ENCODE data around the gene AGPAT3. TPM values are rescaled to one million over a fixed set of nuclear protein-coding genes. Genes with fewer than 3 reads are reported as not detected.

The AGPAT3 gene
- total RNA-seq, 4 donors from 2014 or later, result 28.0 to 36.5 (median 32.2) TPM

- intact Hi-C loops (cut with DNase I), result no loop called here
- Histone ChIP-seq H3K27ac (replicated peaks in 1 of 4) (no peak overlapping the region), H3K9me3 (peaks cover 0 to 14% (median 11%) of the 10 kb centered on the region in 4 donors), H3K27me3 (no peaks in the 10 kb centered on the region), H3K4me3 (no peak overlapping the region), H3K4me1 (peaks cover 6 to 31% (median 14%) of the 10 kb centered on the region in 4 donors), H3K36me3 (peaks cover 4 to 31% (median 19%) of the 10 kb centered on the region in 4 donors)
- 83% methylated on average over 11 of the region's 12 CpGs for WGBS
- no peak for TF ChIP-seq EP300 (IDR thresholded peaks at IDR 0.05)
- no peak for TF ChIP-seq POLR2AphosphoS5 (IDR thresholded peaks at IDR 0.05)
- TF ChIP-seq POLR2A (IDR thresholded peaks at IDR 0.05; ENCODE audit: low read depth), result no peak
- TF ChIP-seq CTCF (IDR thresholded peaks at IDR 0.05), result no peak
- DNase-seq (ENCODE audit: extremely low spot score), result no peak
Observed at GRCh38 chr21:43944757-43945156, 79.7 kb downstream of the AGPAT3 start.

GRCh38 chr21:43948740-43949498, 83.9 kb downstream of the AGPAT3 start:
- Histone ChIP-seq H3K9me3 (peaks cover 0 to 14% (median 11%) of the 10 kb centered on the region in 4 donors), H3K36me3 (peaks cover 4 to 20% (median 9%) of the 10 kb centered on the region in 4 donors), H3K4me3 (no peak overlapping the region), H3K4me1 (peaks cover 6 to 34% (median 24%) of the 10 kb centered on the region in 4 donors), H3K27ac (replicated peaks in 1 of 4) (no peak overlapping the region), H3K27me3 (no peaks in the 10 kb centered on the region)
- intact Hi-C loops (cut with DNase I), result no loop called here
- no peak for DNase-seq (ENCODE audit: extremely low spot score)
- WGBS, result 87% methylated on average over 6 of the region's 6 CpGs
- TF ChIP-seq CTCF (IDR thresholded peaks at IDR 0.05) (no peak), POLR2A (IDR thresholded peaks at IDR 0.05; ENCODE audit: low read depth) (no peak), EP300 (IDR thresholded peaks at IDR 0.05) (no peak), POLR2AphosphoS5 (IDR thresholded peaks at IDR 0.05) (no peak)

- intact Hi-C loops (cut with DNase I), result no loop called here
- 91% methylated on average over 7 of the region's 7 CpGs for WGBS
- TF ChIP-seq POLR2A (IDR thresholded peaks at IDR 0.05; ENCODE audit: low read depth) (no peak), EP300 (IDR thresholded peaks at IDR 0.05) (no peak), CTCF (IDR thresholded peaks at IDR 0.05) (no peak), POLR2AphosphoS5 (IDR thresholded peaks at IDR 0.05) (no peak)
Observed at GRCh38 chr21:43949499-43950208, 84.6 kb downstream of the AGPAT3 start.

GRCh38 chr21:43950481-43950880, 85.5 kb downstream of the AGPAT3 start:
- 92% methylated on average over 19 of the region's 19 CpGs for whole genome bisulfite sequencing
- Histone ChIP-seq H3K9me3 (peaks cover 0 to 14% (median 11%) of the 10 kb centered on the region in 4 donors), H3K27me3 (no peaks in the 10 kb centered on the region), H3K4me1 (peaks cover 5 to 22% (median 20%) of the 10 kb centered on the region in 4 donors), H3K36me3 (peaks cover 4 to 28% (median 9%) of the 10 kb centered on the region in 4 donors), H3K4me3 (no peak overlapping the region), H3K27ac (replicated peaks in 1 of 4) (no peak overlapping the region)
- no peak for TF ChIP-seq POLR2A (IDR thresholded peaks at IDR 0.05; ENCODE audit: low read depth)
- no peak for TF ChIP-seq CTCF (IDR thresholded peaks at IDR 0.05)
- no peak for TF ChIP-seq POLR2AphosphoS5 (IDR thresholded peaks at IDR 0.05)
- no peak for TF ChIP-seq EP300 (IDR thresholded peaks at IDR 0.05)
- intact Hi-C loops (cut with DNase I), result no loop called here
- no peak for DNase-seq (ENCODE audit: extremely low spot score)

More at GRCh38 chr21:43949499-43950208, 84.6 kb downstream of the AGPAT3 start:
- H3K9me3 ChIP-seq, result peaks cover 0 to 14% (median 11%) of the 10 kb centered on the region in 4 donors
- H3K4me1 ChIP-seq, result peaks cover 6 to 27% (median 21%) of the 10 kb centered on the region in 4 donors
- H3K27me3 ChIP-seq, result no peaks in the 10 kb centered on the region
- peaks cover 4 to 22% (median 9%) of the 10 kb centered on the region in 4 donors for H3K36me3 ChIP-seq
- no peak overlapping the region for H3K4me3 ChIP-seq
- DNase-seq (ENCODE audit: extremely low spot score), result no peak
- no peak overlapping the region for H3K27ac ChIP-seq (replicated peaks in 1 of 4)

Measured in esophagus muscularis mucosa (tissue), 4 donors.